Astrocyte of the spinal cord (primary cell): ENCODE data around the gene ATXN1.

Experiments
- DNase-seq: peaks from one replicate; pipeline ENCODE4 v3.0.0; 2011; ENCODE audit warnings: low read depth, low spot score
- H3K4me3 ChIP-seq: 2 replicates; pipeline ENCODE4 v1.5.1; 2011; ENCODE audit warnings: low read depth, mild to moderate bottlenecking, low read length, moderate library complexity
- CTCF ChIP-seq: IDR thresholded peaks from 2 replicates; pipeline ENCODE4 v1.5.1; 2012; ENCODE audit warnings: low read depth, mild to moderate bottlenecking, low read length, inconsistent platforms
- in situ Hi-C: cut with HindIII; loops from 2 replicates; pipeline ENCODE4 v1.10.0; 2017; ENCODE audit warnings: low sequenced_read_pairs

Gene ATXN1

GRCh38 chr6:16251706-16252105 is 509.6 kb downstream of the ATXN1 start:
- in situ Hi-C loops: no loop called here
- no peak for TF ChIP-seq CTCF
- no peak for DNase-seq
- H3K4me3 ChIP-seq: no peak overlapping the region

GRCh38 chr6:16249971-16250370 is 511.3 kb downstream of the ATXN1 start:
- DNase-seq: peak; percentile 48
- no peak overlapping the region for H3K4me3 ChIP-seq
- in situ Hi-C loops: no loop called here
- TF ChIP-seq CTCF: no peak
